Coronary artery (tissue), 2 donors: ENCODE measurements around the gene GIMAP2.
"Not testable (repeated sequence)": the region's sequence is repeated elsewhere in the genome, so short reads cannot be mapped to it uniquely, and the experiment has no call there.

Experiments used
- DNase-seq: peaks from one replicate; pipeline ENCODE4 v3.0.0-alpha.2; 2017; ENCODE audit warnings: low spot score
- H3K27ac ChIP-seq, 2 donors: fragments of 200-600 bp; sonication (generic); one replicate each; pipeline ENCODE4 v1.5.1; 2016 to 2019
- H3K4me3 ChIP-seq: fragments of 200-600 bp; sonication (generic); 2 replicates; pipeline ENCODE4 v1.5.1; 2016; ENCODE audit warnings: mild to moderate bottlenecking, moderate library complexity
- CTCF ChIP-seq: fragments of 200-600 bp; sonication (generic); IDR thresholded peaks from one replicate; pipeline ENCODE4 v1.5.1; 2019; ENCODE audit warnings: antibody characterized with exemption

Gene GIMAP2

GRCh38 chr7:150665896-150666295, 19.6 kb upstream of the GIMAP2 start:
- TF ChIP-seq CTCF: no peak
- no peak for DNase-seq
- H3K4me3 ChIP-seq: no peak overlapping the region
- peak overlapping the region in 1 of 2 donors; percentile 32 for H3K27ac ChIP-seq

- peak overlapping the region in 1 of 2 donors; percentile 32 for H3K27ac ChIP-seq
Observed at GRCh38 chr7:150666412-150666811, 19.1 kb upstream of the GIMAP2 start.

GRCh38 chr7:150668472-150668911, 17.0 kb upstream of the GIMAP2 start:
- no peak for DNase-seq
- Histone ChIP-seq H3K4me3 (no peak overlapping the region), H3K27ac (no peak overlapping the region)
- no peak for TF ChIP-seq CTCF

More at GRCh38 chr7:150666412-150666811, 19.1 kb upstream of the GIMAP2 start:
- no peak overlapping the region for H3K4me3 ChIP-seq
- no peak for DNase-seq
- no peak for TF ChIP-seq CTCF

- TF ChIP-seq CTCF: no peak
- DNase-seq: no peak
- Histone ChIP-seq H3K4me3 (no peak overlapping the region), H3K27ac (no peak overlapping the region)
Observed at GRCh38 chr7:150668977-150669376, 16.5 kb upstream of the GIMAP2 start.

GRCh38 chr7:150671798-150672585, 13.5 kb upstream of the GIMAP2 start:
- not testable (repeated sequence) for H3K4me3 ChIP-seq, H3K27ac ChIP-seq, DNase-seq

GRCh38 chr7:150675714-150676113, 9.8 kb upstream of the GIMAP2 start:
- Histone ChIP-seq H3K27ac (peak overlapping the region in 1 of 2 donors; percentile 43), H3K4me3 (no peak overlapping the region)
- no peak for TF ChIP-seq CTCF
- no peak for DNase-seq

- not testable (repeated sequence) for DNase-seq, H3K4me3 ChIP-seq
- H3K27ac ChIP-seq: peak overlapping the region in 1 of 2 donors; percentile 37
Observed at GRCh38 chr7:150676276-150676675, 9.2 kb upstream of the GIMAP2 start.

GRCh38 chr7:150676854-150677253, 8.7 kb upstream of the GIMAP2 start:
- peak overlapping the region in 1 of 2 donors; percentile 37 for H3K27ac ChIP-seq
- H3K4me3 ChIP-seq, DNase-seq: not testable (repeated sequence)

GRCh38 chr7:150678601-150679000, 6.9 kb upstream of the GIMAP2 start:
- H3K4me3 ChIP-seq, DNase-seq, H3K27ac ChIP-seq: not testable (repeated sequence)

GRCh38 chr7:150680364-150680763, 5.1 kb upstream of the GIMAP2 start:
- DNase-seq, H3K27ac ChIP-seq, H3K4me3 ChIP-seq: not testable (repeated sequence)
